HG02970 (cell line): ENCODE results near the gene ARIH2.

Experiments used
- ATAC-seq: cut with Tn5 transposase; IDR thresholded peaks from one replicate; pipeline ENCODE4 v1.9.1; 2021; ENCODE audit warnings: mild to moderate bottlenecking, moderate library complexity, moderate number of reproducible peaks; ENCODE audit not compliant: unreplicated experiment, low FRiP score

The ARIH2 gene

GRCh38 chr3:48927928-48928327, 9.3 kb downstream of the ARIH2 start:
- no peak for ATAC-seq

- ATAC-seq: no peak
Measured at GRCh38 chr3:48928679-48929078, 10.0 kb downstream of the ARIH2 start.

DNA sequence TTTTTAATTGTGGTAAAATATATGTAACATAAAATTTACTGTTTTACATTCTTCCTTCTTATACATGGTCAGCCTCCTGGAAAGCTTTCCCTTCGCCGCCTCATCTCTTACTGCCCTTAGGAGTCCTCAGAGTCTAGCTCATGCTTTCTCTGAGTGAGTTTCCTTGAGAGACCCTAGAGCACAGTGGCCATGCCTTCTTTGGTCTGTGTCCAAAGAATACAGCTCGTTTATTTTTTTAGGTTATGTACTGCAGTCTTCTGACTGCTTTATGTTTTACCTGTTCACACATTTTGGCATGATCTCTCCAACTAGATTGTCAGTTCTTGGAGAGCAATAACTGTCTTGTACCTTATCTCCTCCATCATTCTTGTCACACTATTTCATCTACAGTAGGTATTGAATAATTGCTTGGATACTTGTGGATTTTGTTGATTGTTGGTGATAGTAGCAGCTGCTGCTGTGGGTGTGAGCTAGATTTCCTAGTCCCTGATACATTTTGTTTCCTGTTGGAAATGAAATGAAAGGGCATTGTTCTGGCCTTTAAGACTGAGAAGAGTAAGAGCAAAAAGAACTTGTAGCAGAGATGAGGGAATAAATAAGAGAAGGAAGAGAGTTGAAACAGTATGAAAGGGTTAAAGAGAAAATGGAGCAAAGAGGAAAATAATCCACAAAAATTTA, 10.9 kb downstream of the ARIH2 start:
- ATAC-seq: no peak

- ATAC-seq: no peak
Measured at GRCh38 chr3:48930590-48930989, 11.9 kb downstream of the ARIH2 start.

- ATAC-seq: no peak
Measured at GRCh38 chr3:48931944-48932580, 13.4 kb downstream of the ARIH2 start.

- no peak for ATAC-seq
Measured at GRCh38 chr3:48934333-48934991, 15.8 kb downstream of the ARIH2 start.

DNA sequence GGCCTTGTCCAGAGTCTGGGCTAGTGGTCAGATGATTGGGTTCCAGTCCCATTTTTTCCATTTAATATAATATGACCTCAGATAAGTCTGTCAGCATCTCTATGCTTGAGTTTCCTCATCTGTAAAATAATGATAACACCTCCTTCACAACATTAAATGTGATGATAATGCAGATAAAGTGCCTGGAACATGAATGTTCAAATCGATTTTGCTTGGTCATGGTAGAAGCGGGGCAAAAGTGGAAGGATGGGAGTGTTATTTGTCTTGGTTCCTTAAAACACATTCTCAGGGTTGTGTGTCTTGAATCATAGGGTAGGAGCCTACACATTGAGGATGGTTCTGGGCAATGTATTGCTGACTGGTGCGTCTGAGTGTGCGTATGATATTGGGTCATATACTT, 16.9 kb downstream of the ARIH2 start:
- no peak for ATAC-seq

- ATAC-seq: no peak
Measured at GRCh38 chr3:48938156-48938555, 19.5 kb downstream of the ARIH2 start.

DNA sequence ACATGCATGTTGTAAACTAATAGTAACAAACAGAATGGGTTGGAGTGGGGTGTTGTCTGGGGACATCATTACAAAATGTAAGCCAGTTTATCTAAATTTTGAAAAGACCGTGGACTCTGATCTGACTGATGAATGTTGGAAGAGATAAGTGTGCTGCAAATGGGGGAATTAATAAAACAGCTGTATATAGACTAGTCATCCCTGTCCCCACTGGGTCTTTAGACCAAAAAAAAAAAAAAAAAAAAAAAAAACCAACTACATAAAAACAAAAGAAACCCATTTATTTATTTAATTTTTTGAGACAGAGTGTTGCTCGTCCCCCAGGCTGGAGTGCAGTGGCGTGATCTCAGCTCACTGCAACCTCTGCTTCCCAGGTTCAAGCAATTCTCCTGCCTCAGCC, 20.0 kb downstream of the ARIH2 start:
- no peak for ATAC-seq

DNA sequence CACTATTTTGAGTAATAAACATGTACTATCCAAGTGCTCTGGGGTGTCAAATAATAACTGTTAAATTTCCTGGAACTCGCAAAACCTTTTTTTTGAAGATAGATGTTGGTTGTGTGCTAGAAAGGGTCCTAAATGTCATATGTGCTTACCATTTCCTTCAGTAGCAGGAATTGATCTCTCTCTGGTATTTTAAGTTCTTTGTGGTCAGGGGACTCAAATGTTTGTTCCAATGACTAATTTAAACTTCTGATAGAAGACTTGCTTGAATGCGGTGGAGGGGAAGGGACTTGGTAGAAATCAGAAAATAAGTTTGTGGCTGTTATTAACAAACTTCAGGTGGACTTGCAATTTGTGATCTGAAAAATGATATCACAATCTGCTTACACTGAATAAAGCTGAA, 26.8 kb downstream of the ARIH2 start:
- ATAC-seq: no peak

- ATAC-seq: no peak
Measured at GRCh38 chr3:48945891-48946549, 27.4 kb downstream of the ARIH2 start.

DNA sequence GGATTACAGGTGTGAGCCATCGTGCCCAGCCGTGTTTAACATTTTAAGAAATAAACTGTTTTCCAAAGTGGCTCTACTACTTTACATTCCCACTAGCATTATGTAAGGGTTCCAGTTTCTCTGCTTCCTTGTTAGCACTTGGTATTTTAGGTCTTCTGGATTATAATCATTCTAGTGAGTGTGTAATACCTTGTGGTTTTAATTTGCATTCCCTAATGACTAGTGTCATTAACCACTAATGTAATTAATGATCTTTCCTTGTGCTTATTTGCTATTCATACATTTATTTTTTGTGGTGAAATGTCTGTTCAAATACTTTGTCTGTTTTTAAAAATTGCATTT, 30.7 kb downstream of the ARIH2 start:
- no peak for ATAC-seq

DNA sequence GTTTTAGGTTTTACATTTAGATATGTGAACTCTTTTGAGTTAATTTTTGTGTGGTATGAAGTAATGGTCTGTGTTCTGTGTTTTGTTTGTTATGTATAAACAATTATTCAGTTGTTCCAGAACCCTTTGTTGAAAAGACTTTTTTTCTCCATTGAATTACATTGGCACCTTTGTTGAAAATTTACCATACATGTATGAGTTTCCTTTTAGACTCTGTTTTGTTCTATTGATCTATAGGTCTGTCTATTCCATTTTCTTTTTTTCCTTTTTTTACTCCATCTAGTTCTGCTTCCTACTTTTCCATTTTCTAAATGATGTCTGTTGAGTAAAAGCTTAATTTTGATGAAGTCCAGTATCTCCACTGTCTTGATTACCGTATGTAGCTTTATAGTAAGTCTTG, 31.4 kb downstream of the ARIH2 start:
- ATAC-seq: no peak

- ATAC-seq: no peak
Measured at GRCh38 chr3:48951764-48952163, 33.1 kb downstream of the ARIH2 start.

- no peak for ATAC-seq
Measured at GRCh38 chr3:48952510-48953118, 34.0 kb downstream of the ARIH2 start.

DNA sequence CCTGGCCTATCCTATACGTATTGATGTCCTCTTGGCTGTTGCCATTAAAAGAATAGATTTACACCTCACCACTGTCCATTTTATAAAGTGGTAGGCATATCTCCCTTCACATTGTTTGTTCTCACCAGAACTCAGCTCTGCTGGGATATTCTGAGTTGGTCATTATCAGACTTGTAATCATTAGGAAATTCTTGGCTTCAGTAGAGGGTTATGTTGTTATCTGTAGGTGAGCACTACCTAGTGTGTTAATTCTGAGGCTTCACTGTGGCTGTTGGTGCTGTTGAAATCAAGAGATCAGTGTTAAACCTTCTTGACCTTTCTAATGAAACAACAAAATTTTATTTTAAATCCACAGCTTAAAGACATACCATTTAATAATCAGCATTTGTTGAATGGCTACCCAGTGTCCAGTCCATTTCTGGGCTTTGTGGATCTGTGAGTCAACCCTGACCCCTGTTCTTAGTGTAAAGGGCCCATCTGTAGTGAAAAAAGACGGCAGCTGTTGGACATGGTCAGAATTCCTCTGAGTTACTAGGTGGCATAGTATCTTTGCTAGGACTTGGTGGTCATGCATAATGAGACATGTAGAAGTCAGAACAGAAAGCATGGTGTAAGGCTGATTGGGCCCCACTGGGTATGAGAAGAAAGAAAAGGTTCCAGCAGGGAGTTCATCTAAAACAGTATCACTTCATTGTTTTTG, 38.5 kb downstream of the ARIH2 start:
- no peak for ATAC-seq

DNA sequence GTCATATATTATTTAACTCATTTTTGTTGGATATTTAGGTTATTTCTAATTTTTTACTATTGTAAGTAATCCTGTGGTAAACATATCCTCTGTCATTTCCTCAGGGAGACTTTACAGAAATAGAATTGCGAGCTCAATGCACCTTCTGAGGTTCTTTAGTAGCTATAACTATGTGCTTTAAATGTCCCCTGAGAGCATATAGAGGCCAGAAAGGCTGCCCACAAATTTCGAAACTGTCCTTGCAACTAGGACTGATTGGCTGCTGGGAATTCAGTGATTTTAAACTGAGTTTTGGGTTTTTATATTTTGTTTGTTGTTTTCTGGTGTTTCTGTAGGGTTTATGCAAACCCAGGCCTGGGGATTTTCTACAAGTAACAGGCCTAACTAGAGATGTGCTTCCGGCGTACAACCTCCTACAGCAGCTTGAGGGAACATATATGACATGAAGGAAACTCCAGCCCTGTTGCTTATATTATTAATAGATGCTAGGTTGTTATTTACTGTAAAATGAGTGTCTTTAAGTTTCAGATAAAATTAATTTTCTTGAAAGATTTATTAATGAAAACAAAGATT, 42.3 kb downstream of the ARIH2 start:
- no peak for ATAC-seq

DNA sequence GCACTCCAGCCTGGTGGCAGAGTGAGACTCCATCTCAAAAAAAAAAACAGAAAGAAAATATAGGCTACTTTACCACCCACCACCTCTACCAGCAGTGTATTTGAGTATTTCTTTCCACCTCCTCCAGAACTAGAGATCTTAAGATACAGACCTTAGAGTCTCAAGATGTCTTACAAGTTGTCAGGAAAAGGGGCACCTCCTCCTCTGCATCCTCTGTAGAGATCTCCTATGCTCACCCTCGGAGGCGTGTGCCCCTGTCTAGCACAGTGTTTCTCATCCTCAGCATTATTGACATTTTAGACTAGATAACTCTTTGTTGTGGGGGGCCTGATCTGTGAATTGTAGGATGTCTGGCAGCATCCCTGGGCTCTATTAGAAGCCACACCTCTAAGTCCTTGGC, 43.7 kb downstream of the ARIH2 start:
- no peak for ATAC-seq

DNA sequence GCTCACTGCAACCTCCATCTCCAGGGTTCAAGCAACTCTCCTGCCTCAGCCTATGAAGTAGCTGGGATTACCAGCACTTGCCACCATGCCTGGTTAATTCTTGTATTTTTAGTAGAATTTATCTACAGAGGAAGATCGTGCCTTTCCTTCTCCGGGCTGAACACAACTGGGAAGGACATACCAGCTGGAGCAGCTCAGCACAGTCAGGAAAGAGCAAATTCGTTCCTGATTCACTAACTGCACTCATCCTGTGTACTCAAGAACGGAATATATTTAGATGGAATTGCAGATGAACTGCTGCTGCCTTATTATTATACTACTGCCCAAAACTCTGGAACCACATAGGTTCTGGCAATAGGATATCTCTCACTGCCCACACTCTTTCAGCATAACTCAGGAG, 44.3 kb downstream of the ARIH2 start:
- ATAC-seq: no peak

DNA sequence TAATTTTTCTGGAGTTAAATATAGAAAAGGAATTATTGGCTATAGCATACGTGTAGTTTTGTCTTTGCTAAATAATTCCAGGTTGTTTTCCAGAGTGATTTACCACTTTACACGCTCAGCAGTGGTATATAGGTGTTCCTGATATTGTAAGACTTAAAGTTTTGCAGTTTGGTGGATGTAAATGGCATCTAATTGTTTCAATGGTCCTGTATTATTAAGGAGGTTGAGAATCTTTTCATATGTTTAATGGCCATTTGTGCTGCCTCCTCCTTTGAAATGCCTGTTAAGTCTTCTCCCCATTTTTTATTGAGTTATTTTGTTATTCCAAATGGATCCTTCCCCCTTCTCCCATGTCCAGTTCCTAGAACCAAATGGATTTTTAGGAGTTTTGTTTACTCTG, 44.9 kb downstream of the ARIH2 start:
- ATAC-seq: no peak
